Measurements from ENCODE around the gene LRRC3.

- TF ChIP-seq EP300 (IDR thresholded peaks at IDR 0.05; ENCODE audit: borderline replicate concordance) (no peak), MAX (IDR thresholded peaks at IDR 0.05) (no peak), RAD21 (IDR thresholded peaks at IDR 0.05; ENCODE audit: low read depth) (no peak), TEAD4 (IDR thresholded peaks at IDR 0.05) (no peak), YY1 (IDR thresholded peaks at IDR 0.05; ENCODE audit: low read depth) (no peak), CREB1 (IDR thresholded peaks at IDR 0.05; ENCODE audit: low read depth) (no peak), TAF1 (IDR thresholded peaks at IDR 0.05; ENCODE audit: low read depth) (no peak)
Observed at GRCh38 chr21:44459712-44460440, 4.6 kb downstream of the LRRC3 start.
